Mucosa of descending colon (tissue), 3 donors: ENCODE results near the gene CD33. TPM values are rescaled to one million over a fixed set of nuclear protein-coding genes. Genes with fewer than 3 reads are reported as not detected.

Source experiments
- ATAC-seq: fragments of 200-7000 bp; cut with Tn5 transposase; one replicate; pipeline ENCODE4 v1.9.1; 2020; ENCODE audit warnings: mild to moderate bottlenecking, moderate library complexity
- DNase-seq, 3 donors: peaks; one replicate each; pipeline ENCODE4 v3.0.0-alpha.2; 2020
- H3K36me3 ChIP-seq: fragments of 200-600 bp; one replicate; pipeline ENCODE4 v1.8.0; 2021; ENCODE audit warnings: low read depth, mild to moderate bottlenecking
- H3K4me1 ChIP-seq: fragments of 200-600 bp; one replicate; pipeline ENCODE4 v1.8.0; 2021; ENCODE audit warnings: low read depth, mild to moderate bottlenecking
- H3K4me3 ChIP-seq: fragments of 200-600 bp; one replicate; pipeline ENCODE4 v1.8.0; 2021; ENCODE audit warnings: mild to moderate bottlenecking
- H3K9me3 ChIP-seq: fragments of 200-600 bp; one replicate; pipeline ENCODE4 v1.8.0; 2021; ENCODE audit warnings: mild to moderate bottlenecking
- intact Hi-C, 2 donors: fragments of 100-400 bp; cut with DNase I in 1 of 2; cut with micrococcal nuclease in 1 of 2; formaldehyde crosslinking; loops; one replicate each; pipeline versions ENCODE4 v1.11.0 to v1.11.1; 2022; cut with DNase I, micrococcal nuclease
- total RNA-seq, 3 donors: library from RNA; stranded (reverse); fragmentation: NEBNext Ultra II Directional in 2 of 3; extraction: Animal tissue kit (Norgen Biotek cat#: 25700) in 2 of 3; gene quantifications; one replicate each; pipeline versions ENCODE4 v1.2.1 to v1.2.4, GENCODE V29; 2021 to 2023
- TF ChIP-seq, protein P1 (sequence below): fragments of 200-600 bp; IDR thresholded peaks from one replicate; pipeline ENCODE4 v1.8.0; 2022; ENCODE audit warnings: antibody characterized with exemption, mild to moderate bottlenecking
- donor health status: DM: no; HTN: no; CAD: no; lungs with moderate emphysema.
- donor health status: DM: no; HTN: no; CAD: no.
- donor health status: DM: no; HTN: yes; CAD: no.

Gene CD33
- total RNA-seq, 3 donors from 2014 or later = 1.0 to 6.9 (median 6.9) TPM

DNA sequence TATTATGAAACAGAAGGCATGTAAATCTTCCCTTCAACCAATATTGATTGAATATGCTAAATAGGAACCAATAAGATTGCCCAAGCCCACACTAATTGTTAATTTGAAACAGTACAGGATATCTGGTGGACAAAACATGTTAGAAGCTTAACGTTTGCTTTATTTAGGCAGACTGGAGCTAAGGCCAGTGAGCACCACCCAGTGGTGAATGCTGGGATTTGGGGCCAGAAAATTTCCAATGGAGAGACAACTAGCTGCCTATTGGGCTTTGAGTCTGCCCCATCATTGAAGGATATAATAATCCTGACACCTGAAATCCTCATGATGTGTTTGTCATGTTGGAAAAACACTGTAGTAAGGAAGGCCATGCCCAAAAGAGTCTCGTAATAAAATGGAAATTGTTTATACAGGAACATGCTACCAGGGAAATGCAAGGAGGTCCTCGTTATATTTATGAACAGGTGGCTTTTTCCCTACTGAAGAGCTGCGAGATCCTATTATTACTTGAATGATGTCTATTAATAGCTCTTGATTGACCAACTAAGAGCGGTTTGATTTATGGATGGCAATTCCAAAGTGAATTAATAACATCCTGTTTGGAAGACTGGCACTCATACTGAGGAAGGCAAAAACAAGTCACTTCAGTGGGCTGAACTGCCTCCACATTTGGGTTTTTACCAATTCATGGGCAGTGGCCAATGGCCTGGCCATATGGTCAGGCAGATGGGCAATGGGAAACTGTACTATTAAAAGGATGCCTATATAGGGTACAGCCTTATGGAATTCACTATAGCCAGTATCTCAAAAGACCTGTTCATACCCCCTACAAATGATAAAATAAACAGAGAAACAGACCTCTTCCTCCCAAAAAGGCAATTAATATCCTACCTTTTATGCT, 34.7 kb downstream of the CD33 start:
- Histone ChIP-seq H3K9me3 (no peaks in the 10 kb centered on the region), H3K4me3 (no peak overlapping the region), H3K36me3 (no peaks in the 10 kb centered on the region), H3K4me1 (no peaks in the 10 kb centered on the region)
- ATAC-seq = peak; percentile 27
- intact Hi-C loops = no loop called here
- TF ChIP-seq, protein P1, sequence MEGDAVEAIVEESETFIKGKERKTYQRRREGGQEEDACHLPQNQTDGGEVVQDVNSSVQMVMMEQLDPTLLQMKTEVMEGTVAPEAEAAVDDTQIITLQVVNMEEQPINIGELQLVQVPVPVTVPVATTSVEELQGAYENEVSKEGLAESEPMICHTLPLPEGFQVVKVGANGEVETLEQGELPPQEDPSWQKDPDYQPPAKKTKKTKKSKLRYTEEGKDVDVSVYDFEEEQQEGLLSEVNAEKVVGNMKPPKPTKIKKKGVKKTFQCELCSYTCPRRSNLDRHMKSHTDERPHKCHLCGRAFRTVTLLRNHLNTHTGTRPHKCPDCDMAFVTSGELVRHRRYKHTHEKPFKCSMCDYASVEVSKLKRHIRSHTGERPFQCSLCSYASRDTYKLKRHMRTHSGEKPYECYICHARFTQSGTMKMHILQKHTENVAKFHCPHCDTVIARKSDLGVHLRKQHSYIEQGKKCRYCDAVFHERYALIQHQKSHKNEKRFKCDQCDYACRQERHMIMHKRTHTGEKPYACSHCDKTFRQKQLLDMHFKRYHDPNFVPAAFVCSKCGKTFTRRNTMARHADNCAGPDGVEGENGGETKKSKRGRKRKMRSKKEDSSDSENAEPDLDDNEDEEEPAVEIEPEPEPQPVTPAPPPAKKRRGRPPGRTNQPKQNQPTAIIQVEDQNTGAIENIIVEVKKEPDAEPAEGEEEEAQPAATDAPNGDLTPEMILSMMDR = no peak
- peak in 1 of 3 donors; percentile 37 for DNase-seq

DNA sequence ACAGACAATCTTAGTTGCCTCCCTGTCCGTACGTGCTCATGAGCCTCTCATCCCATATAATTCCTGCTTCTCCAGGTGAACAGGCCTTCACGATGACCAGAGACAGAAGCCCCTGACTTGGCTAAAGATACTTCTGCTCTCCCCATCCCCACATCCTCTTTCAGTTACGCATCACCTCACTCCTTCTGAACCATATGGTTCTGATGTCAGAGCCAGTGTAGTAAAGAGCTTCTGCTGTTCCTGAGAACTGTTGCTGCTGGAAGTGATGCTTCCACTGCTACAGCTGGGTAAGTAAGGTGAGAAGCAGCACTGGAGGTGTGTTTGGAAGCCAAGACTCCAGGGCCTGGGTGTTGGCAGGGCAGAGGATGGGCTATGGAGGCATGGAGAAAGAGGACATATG, 38.9 kb downstream of the CD33 start:
- intact Hi-C loops = no loop called here
- Histone ChIP-seq H3K4me1 (no peaks in the 10 kb centered on the region), H3K9me3 (no peaks in the 10 kb centered on the region), H3K4me3 (no peak overlapping the region), H3K36me3 (no peaks in the 10 kb centered on the region)
- TF ChIP-seq, protein P1 = no peak
- ATAC-seq (no peak), DNase-seq (no peak)

- H3K4me3 ChIP-seq = no peak overlapping the region
- no peaks in the 10 kb centered on the region for H3K9me3 ChIP-seq
- ATAC-seq (no peak), DNase-seq (no peak)
- TF ChIP-seq, protein P1 = no peak
- no peaks in the 10 kb centered on the region for H3K36me3 ChIP-seq
- H3K4me1 ChIP-seq = no peaks in the 10 kb centered on the region
- intact Hi-C loops = no loop called here
These were observed 46.2 kb downstream of the CD33 start for GRCh38 chr19:51271067-51271466.

DNA sequence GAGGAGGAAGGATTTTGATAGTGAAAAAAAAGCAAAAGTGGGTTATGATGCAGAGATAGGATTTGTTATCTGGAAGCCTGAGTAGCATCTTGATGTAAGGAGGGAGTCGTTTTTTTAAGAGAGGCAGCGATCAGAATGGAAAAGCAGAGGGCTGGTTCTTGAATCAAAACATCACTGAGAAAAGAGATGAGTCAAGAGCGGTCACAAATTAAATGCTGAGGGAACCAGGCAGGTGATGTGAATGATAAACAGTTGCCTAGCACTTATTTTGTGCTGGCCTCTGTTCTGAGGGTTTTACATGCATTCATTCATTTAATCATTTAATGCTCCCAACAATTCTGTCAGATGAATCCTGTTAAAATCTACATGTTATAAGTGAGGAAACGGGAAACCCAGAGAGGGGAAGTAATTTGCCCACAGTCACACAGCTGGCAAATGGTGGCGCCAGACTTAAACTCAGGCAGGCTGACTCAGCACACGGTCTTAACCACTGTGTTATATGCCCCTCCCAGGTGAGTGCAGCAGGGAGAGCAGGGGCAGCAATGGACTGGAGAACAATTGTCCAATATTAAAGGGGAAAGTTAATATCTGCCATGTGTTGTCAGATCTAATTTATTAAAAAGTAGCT, 47.4 kb downstream of the CD33 start:
- TF ChIP-seq, protein P1 = no peak
- no peak for ATAC-seq

GRCh38 chr19:51274049-51274770, 49.3 kb downstream of the CD33 start:
- TF ChIP-seq, protein P1 = no peak
- DNase-seq = no peak
- Histone ChIP-seq H3K4me1 (no peaks in the 10 kb centered on the region), H3K9me3 (no peaks in the 10 kb centered on the region), H3K36me3 (no peaks in the 10 kb centered on the region), H3K4me3 (no peak overlapping the region)
- no peak for ATAC-seq
- intact Hi-C loops = no loop called here

More for the DNA sequence above, 47.4 kb downstream of the CD33 start:
- intact Hi-C loops = no loop called here
- DNase-seq = no peak
- H3K9me3 ChIP-seq = no peaks in the 10 kb centered on the region
- no peaks in the 10 kb centered on the region for H3K36me3 ChIP-seq
- H3K4me3 ChIP-seq = no peak overlapping the region
- no peaks in the 10 kb centered on the region for H3K4me1 ChIP-seq
